Ishikawa (cell line): ENCODE measurements around the gene DEXI.

Source experiments
- CEBPB ChIP-seq: IDR thresholded peaks from 2 replicates; pipeline ENCODE4 v1.6.1; 2012
- CREB1 ChIP-seq: IDR thresholded peaks from 2 replicates; pipeline ENCODE4 v1.6.1; 2012; ENCODE audit warnings: low read depth
- EGR1 ChIP-seq: IDR thresholded peaks from 2 replicates; pipeline ENCODE4 v1.6.1; 2012
- EP300 ChIP-seq: IDR thresholded peaks from 2 replicates; pipeline ENCODE4 v1.6.1; 2012; ENCODE audit warnings: borderline replicate concordance
- RAD21 ChIP-seq: IDR thresholded peaks from 2 replicates; pipeline ENCODE4 v1.6.1; 2012; ENCODE audit warnings: low read depth
- TAF1 ChIP-seq: IDR thresholded peaks from 2 replicates; pipeline ENCODE4 v1.6.1; 2012; ENCODE audit warnings: low read depth, mild to moderate bottlenecking
- TCF12 ChIP-seq: IDR thresholded peaks from 2 replicates; pipeline ENCODE4 v1.6.1; 2012; ENCODE audit warnings: low read depth
- YY1 ChIP-seq: IDR thresholded peaks from 2 replicates; pipeline ENCODE4 v1.6.1; 2012; ENCODE audit warnings: low read depth
- ZBTB7A ChIP-seq: IDR thresholded peaks from 2 replicates; pipeline ENCODE4 v1.6.1; 2012; ENCODE audit warnings: low read depth
- TF ChIP-seq, protein P1 (sequence below): IDR thresholded peaks from 2 replicates; pipeline ENCODE4 v1.6.1; 2012
- TF ChIP-seq, protein P2 (sequence below): IDR thresholded peaks from 2 replicates; pipeline ENCODE4 v1.6.1; 2012
- TF ChIP-seq, protein P3 (sequence below): IDR thresholded peaks from 2 replicates; pipeline ENCODE4 v1.6.1; 2012; ENCODE audit warnings: low read depth, mild to moderate bottlenecking

DNA sequence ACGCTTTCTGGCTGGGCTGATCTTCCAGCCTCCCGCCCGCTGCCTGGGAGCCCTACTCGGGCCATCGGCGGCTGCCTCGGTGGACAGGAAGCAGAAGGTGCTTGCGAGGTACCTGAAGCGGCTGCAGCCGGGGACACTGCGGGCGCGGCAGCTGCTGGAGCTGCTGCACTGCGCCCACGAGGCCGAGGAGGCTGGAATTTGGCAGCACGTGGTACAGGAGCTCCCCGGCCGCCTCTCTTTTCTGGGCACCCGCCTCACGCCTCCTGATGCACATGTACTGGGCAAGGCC lies 34.6 kb downstream of the DEXI start:
- TF ChIP-seq EP300 = no peak
- TF ChIP-seq, protein P1, sequence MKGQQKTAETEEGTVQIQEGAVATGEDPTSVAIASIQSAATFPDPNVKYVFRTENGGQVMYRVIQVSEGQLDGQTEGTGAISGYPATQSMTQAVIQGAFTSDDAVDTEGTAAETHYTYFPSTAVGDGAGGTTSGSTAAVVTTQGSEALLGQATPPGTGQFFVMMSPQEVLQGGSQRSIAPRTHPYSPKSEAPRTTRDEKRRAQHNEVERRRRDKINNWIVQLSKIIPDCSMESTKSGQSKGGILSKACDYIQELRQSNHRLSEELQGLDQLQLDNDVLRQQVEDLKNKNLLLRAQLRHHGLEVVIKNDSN = no peak
- no peak for TF ChIP-seq ZBTB7A
- TF ChIP-seq TAF1 = no peak
- TF ChIP-seq, protein P2, sequence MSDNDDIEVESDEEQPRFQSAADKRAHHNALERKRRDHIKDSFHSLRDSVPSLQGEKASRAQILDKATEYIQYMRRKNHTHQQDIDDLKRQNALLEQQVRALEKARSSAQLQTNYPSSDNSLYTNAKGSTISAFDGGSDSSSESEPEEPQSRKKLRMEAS = no peak
- no peak for TF ChIP-seq TCF12
- TF ChIP-seq, protein P3, sequence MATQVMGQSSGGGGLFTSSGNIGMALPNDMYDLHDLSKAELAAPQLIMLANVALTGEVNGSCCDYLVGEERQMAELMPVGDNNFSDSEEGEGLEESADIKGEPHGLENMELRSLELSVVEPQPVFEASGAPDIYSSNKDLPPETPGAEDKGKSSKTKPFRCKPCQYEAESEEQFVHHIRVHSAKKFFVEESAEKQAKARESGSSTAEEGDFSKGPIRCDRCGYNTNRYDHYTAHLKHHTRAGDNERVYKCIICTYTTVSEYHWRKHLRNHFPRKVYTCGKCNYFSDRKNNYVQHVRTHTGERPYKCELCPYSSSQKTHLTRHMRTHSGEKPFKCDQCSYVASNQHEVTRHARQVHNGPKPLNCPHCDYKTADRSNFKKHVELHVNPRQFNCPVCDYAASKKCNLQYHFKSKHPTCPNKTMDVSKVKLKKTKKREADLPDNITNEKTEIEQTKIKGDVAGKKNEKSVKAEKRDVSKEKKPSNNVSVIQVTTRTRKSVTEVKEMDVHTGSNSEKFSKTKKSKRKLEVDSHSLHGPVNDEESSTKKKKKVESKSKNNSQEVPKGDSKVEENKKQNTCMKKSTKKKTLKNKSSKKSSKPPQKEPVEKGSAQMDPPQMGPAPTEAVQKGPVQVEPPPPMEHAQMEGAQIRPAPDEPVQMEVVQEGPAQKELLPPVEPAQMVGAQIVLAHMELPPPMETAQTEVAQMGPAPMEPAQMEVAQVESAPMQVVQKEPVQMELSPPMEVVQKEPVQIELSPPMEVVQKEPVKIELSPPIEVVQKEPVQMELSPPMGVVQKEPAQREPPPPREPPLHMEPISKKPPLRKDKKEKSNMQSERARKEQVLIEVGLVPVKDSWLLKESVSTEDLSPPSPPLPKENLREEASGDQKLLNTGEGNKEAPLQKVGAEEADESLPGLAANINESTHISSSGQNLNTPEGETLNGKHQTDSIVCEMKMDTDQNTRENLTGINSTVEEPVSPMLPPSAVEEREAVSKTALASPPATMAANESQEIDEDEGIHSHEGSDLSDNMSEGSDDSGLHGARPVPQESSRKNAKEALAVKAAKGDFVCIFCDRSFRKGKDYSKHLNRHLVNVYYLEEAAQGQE = no peak
- TF ChIP-seq EGR1 = no peak
- TF ChIP-seq CREB1 = no peak
- TF ChIP-seq YY1 = no peak
- TF ChIP-seq CEBPB = no peak
- TF ChIP-seq RAD21 = no peak
